ENCODE results near the gene ZCRB1.

DNA sequence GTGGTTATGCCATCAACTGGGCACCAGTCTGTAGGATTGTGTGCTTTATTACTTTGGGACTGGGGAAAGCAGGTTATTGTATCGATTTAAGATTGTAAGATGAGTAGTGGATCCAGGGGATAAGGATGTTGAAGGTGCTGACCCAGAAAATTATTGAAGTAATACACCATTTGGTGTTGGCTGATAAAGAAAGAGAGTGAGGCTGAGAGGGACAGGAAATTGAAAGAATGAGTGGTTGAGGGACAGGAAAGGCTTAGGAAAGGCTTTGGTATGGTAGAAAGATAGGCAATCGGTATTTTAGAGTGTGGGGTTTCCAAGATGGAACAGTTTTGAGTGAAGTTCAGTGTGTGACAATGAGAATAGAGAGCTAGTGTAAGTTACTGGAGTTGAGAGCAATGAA, 12.4 kb upstream of the ZCRB1 start:
- no peak for TF ChIP-seq EZH2phosphoT487 (IDR thresholded peaks at IDR 0.05; ENCODE audit: low read length)
- TF ChIP-seq, protein P1, sequence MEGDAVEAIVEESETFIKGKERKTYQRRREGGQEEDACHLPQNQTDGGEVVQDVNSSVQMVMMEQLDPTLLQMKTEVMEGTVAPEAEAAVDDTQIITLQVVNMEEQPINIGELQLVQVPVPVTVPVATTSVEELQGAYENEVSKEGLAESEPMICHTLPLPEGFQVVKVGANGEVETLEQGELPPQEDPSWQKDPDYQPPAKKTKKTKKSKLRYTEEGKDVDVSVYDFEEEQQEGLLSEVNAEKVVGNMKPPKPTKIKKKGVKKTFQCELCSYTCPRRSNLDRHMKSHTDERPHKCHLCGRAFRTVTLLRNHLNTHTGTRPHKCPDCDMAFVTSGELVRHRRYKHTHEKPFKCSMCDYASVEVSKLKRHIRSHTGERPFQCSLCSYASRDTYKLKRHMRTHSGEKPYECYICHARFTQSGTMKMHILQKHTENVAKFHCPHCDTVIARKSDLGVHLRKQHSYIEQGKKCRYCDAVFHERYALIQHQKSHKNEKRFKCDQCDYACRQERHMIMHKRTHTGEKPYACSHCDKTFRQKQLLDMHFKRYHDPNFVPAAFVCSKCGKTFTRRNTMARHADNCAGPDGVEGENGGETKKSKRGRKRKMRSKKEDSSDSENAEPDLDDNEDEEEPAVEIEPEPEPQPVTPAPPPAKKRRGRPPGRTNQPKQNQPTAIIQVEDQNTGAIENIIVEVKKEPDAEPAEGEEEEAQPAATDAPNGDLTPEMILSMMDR (IDR thresholded peaks at IDR 0.05; ENCODE audit: low read length) = no peak
